Karpas-422 (cell line): Measurements from ENCODE around the gene KIAA0930. TPM values are rescaled to one million over a fixed set of nuclear protein-coding genes. Genes with fewer than 3 reads are reported as not detected.
A peak's percentile ranks its signal among the peaks of the same experiment; 100 is the strongest.

Source experiments
- DNase-seq: peaks from one replicate; pipeline ENCODE4 v3.0.0-alpha.2; 2015
- H2AFZ ChIP-seq: fragments of 200-600 bp; sonication (generic); 2 replicates; pipeline ENCODE4 v1.6.1; 2014; ENCODE audit warnings: antibody characterized with exemption, low read length, mixed read lengths
- H3K27ac ChIP-seq: fragments of 200-600 bp; sonication (generic); 2 replicates; pipeline ENCODE4 v1.5.1; 2014; ENCODE audit warnings: mild to moderate bottlenecking, low read length, moderate library complexity
- H3K27me3 ChIP-seq: fragments of 200-600 bp; sonication (generic); 2 replicates; pipeline ENCODE4 v1.6.1; 2014; ENCODE audit warnings: low read length, mixed read lengths
- H3K36me3 ChIP-seq: fragments of 200-600 bp; sonication (generic); 2 replicates; pipeline ENCODE4 v1.6.1; 2014; ENCODE audit warnings: low read length, mixed read lengths; ENCODE audit not compliant: insufficient read depth
- H3K4me1 ChIP-seq: fragments of 200-600 bp; sonication (generic); 2 replicates; pipeline ENCODE4 v1.6.1; 2014; ENCODE audit warnings: mild to moderate bottlenecking, low read length, mixed read lengths
- H3K4me2 ChIP-seq: fragments of 200-600 bp; sonication (generic); 2 replicates; pipeline ENCODE4 v1.6.1; 2014; ENCODE audit warnings: low read length, low read depth, mild to moderate bottlenecking; ENCODE audit not compliant: poor library complexity, severe bottlenecking
- H3K4me3 ChIP-seq: fragments of 200-600 bp; sonication (generic); 2 replicates; pipeline ENCODE4 v1.5.1; 2014; ENCODE audit warnings: mild to moderate bottlenecking, antibody characterized with exemption, low read length, mixed read lengths
- H3K79me2 ChIP-seq: fragments of 200-600 bp; sonication (generic); 2 replicates; pipeline ENCODE4 v1.6.1; 2014; ENCODE audit warnings: mild to moderate bottlenecking, low read length, mixed read lengths
- H3K9ac ChIP-seq: fragments of 200-600 bp; sonication (generic); 2 replicates; pipeline ENCODE4 v1.6.0; 2014; ENCODE audit warnings: low read length
- H3K9me2 ChIP-seq: fragments of 200-600 bp; sonication (generic), shearing (Covaris generic); replicated peaks from 2 replicates; pipeline ENCODE4 v1.6.0; 2014; ENCODE audit warnings: mild to moderate bottlenecking, low read length, moderate library complexity; ENCODE audit not compliant: insufficient read depth
- H3K9me3 ChIP-seq: fragments of 300-700, 200-600 bp; sonication (generic); 2 replicates; pipeline ENCODE4 v1.6.1; 2014; ENCODE audit warnings: low read length, mixed read lengths
- H4K20me1 ChIP-seq: fragments of 200-600 bp; sonication (generic); 2 replicates; pipeline ENCODE4 v1.6.1; 2014; ENCODE audit warnings: mild to moderate bottlenecking, antibody characterized with exemption, low read length, low read depth; ENCODE audit not compliant: insufficient read depth
- total RNA-seq: library from RNA; depleted of rRNA; stranded (reverse); fragments of >200 nt; shearing (Covaris generic); gene quantifications from 2 replicates; pipeline ENCODE4 v1.2.3, GENCODE V29; 2014; ENCODE audit warnings: low replicate concordance

Gene KIAA0930
- total RNA-seq, 1 experiment from 2014 or later = 19.3 TPM

- H3K36me3 ChIP-seq = no peaks in the 10 kb centered on the region
- no peaks in the 10 kb centered on the region for H3K9me2 ChIP-seq
- no peak overlapping the region for H3K4me2 ChIP-seq
- H3K4me3 ChIP-seq = no peak overlapping the region
- H3K27ac ChIP-seq = no peak overlapping the region
- no peaks in the 10 kb centered on the region for H3K9me3 ChIP-seq
- no peak overlapping the region for H2AFZ ChIP-seq
- H3K27me3 ChIP-seq = no peaks in the 10 kb centered on the region
- peaks cover 6% of the 10 kb centered on the region; the same call in 1 of the 2 replicates for H4K20me1 ChIP-seq
- H3K4me1 ChIP-seq = peaks cover 3% of the 10 kb centered on the region
- DNase-seq = no peak
- H3K9ac ChIP-seq = no peak overlapping the region
- H3K79me2 ChIP-seq = peaks cover 6% of the 10 kb centered on the region; the same call in 1 of the 2 replicates
Observed at GRCh38 chr22:45207981-45208664, 32.6 kb downstream of the KIAA0930 start.

- H3K27me3 ChIP-seq = no peaks in the 10 kb centered on the region
- no peaks in the 10 kb centered on the region for H3K9me3 ChIP-seq
- no peaks in the 10 kb centered on the region for H3K4me1 ChIP-seq
- no peak overlapping the region for H3K4me3 ChIP-seq
- H3K27ac ChIP-seq = no peak overlapping the region
- no peak overlapping the region for H2AFZ ChIP-seq
- H3K36me3 ChIP-seq = no peaks in the 10 kb centered on the region
- no peak for DNase-seq
- H4K20me1 ChIP-seq = peaks cover under 1% of the 10 kb centered on the region; the same call in 1 of the 2 replicates
- no peaks in the 10 kb centered on the region for H3K9me2 ChIP-seq
- no peak overlapping the region for H3K4me2 ChIP-seq
- H3K9ac ChIP-seq = no peak overlapping the region
- H3K79me2 ChIP-seq = peaks cover under 1% of the 10 kb centered on the region; the same call in 1 of the 2 replicates
Observed at GRCh38 chr22:45207533-45207932, 33.2 kb downstream of the KIAA0930 start.

DNA sequence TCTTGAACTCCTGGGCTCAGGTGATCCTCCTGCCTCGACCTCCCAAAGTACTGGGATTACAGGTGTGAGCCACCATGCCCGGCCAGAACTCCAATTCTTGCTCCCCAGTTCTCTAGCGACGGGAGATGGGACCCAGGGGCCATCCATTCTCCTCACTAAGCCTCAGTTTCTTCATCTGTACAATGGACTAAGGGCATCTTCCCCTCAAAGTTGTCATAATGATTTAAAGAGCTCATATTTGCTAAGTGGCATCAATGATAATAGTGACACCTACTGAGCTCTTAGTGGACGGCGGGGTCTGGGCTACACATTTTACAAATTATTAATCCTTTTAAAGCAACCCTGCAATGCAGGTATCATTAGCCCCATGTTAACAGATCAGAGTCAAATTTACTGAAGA, 34.5 kb downstream of the KIAA0930 start:
- Histone ChIP-seq H3K4me2 (no peak overlapping the region), H2AFZ (no peak overlapping the region), H4K20me1 (no peaks in the 10 kb centered on the region; the same call in 1 of the 2 replicates), H3K9ac (no peak overlapping the region), H3K4me3 (no peak overlapping the region), H3K27me3 (no peaks in the 10 kb centered on the region), H3K9me3 (no peaks in the 10 kb centered on the region), H3K79me2 (no peaks in the 10 kb centered on the region), H3K9me2 (no peaks in the 10 kb centered on the region), H3K36me3 (no peaks in the 10 kb centered on the region), H3K4me1 (no peaks in the 10 kb centered on the region), H3K27ac (no peak overlapping the region)
- peak; percentile 51 for DNase-seq

- H3K9me3 ChIP-seq = no peaks in the 10 kb centered on the region
- no peaks in the 10 kb centered on the region for H3K9me2 ChIP-seq
- H3K36me3 ChIP-seq = no peaks in the 10 kb centered on the region
- no peak for DNase-seq
- H4K20me1 ChIP-seq = no peaks in the 10 kb centered on the region; the same call in 1 of the 2 replicates
- H3K9ac ChIP-seq = no peak overlapping the region
- H3K27me3 ChIP-seq = no peaks in the 10 kb centered on the region
- no peak overlapping the region for H3K4me2 ChIP-seq
- H3K27ac ChIP-seq = no peak overlapping the region
- no peaks in the 10 kb centered on the region for H3K79me2 ChIP-seq
- no peak overlapping the region for H2AFZ ChIP-seq
- H3K4me1 ChIP-seq = no peaks in the 10 kb centered on the region
- no peak overlapping the region for H3K4me3 ChIP-seq
Observed at GRCh38 chr22:45205276-45205925, 35.3 kb downstream of the KIAA0930 start.

- Histone ChIP-seq H3K4me3 (no peak overlapping the region), H4K20me1 (no peaks in the 10 kb centered on the region; the same call in 1 of the 2 replicates), H2AFZ (no peak overlapping the region), H3K36me3 (no peaks in the 10 kb centered on the region), H3K9me2 (no peaks in the 10 kb centered on the region), H3K79me2 (no peaks in the 10 kb centered on the region), H3K9ac (no peak overlapping the region), H3K4me1 (no peaks in the 10 kb centered on the region), H3K9me3 (no peaks in the 10 kb centered on the region), H3K4me2 (no peak overlapping the region), H3K27ac (no peak overlapping the region), H3K27me3 (no peaks in the 10 kb centered on the region)
- no peak for DNase-seq
Observed at GRCh38 chr22:45204819-45205218, 35.9 kb downstream of the KIAA0930 start.

DNA sequence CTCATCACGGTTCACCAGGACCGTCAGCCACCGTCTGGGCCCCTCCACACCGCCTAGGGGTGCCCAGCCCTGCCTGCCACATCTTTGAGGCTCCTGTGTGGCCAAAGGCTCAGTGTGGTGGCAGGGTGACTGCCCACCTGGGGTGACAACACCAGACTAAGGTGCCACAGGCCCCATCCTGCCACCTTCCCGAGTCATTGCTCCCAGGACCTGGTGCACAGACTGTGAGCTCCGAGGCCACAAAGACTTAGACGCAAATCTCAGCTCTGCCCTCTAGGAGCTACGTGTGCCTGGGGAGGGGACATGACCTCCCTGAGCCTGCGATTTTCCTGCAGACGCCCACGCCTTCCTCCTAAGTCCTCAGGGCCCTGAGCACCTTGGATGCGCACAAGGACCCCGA, 36.5 kb downstream of the KIAA0930 start:
- H3K4me2 ChIP-seq = no peak overlapping the region
- H3K9ac ChIP-seq = no peak overlapping the region
- no peak overlapping the region for H2AFZ ChIP-seq
- no peaks in the 10 kb centered on the region for H3K4me1 ChIP-seq
- H3K27me3 ChIP-seq = no peaks in the 10 kb centered on the region
- H3K4me3 ChIP-seq = no peak overlapping the region
- H3K27ac ChIP-seq = no peak overlapping the region
- no peaks in the 10 kb centered on the region for H3K36me3 ChIP-seq
- H3K9me3 ChIP-seq = no peaks in the 10 kb centered on the region
- H3K79me2 ChIP-seq = no peaks in the 10 kb centered on the region
- no peak for DNase-seq
- H4K20me1 ChIP-seq = no peaks in the 10 kb centered on the region; the same call in 1 of the 2 replicates
- no peaks in the 10 kb centered on the region for H3K9me2 ChIP-seq

GRCh38 chr22:45203150-45203951, 37.3 kb downstream of the KIAA0930 start:
- Histone ChIP-seq H2AFZ (no peak overlapping the region), H3K79me2 (no peaks in the 10 kb centered on the region), H3K27me3 (no peaks in the 10 kb centered on the region), H3K27ac (no peak overlapping the region), H3K36me3 (no peaks in the 10 kb centered on the region), H3K9me3 (no peaks in the 10 kb centered on the region), H3K4me2 (no peak overlapping the region), H3K4me3 (no peak overlapping the region), H3K9me2 (no peaks in the 10 kb centered on the region), H3K4me1 (no peaks in the 10 kb centered on the region), H3K9ac (no peak overlapping the region), H4K20me1 (no peaks in the 10 kb centered on the region)
- DNase-seq = no peak
